ENCODE data around the gene MAB21L4.
"Not testable (repeated sequence)": the region's sequence is repeated elsewhere in the genome, so short reads cannot be mapped to it uniquely, and the experiment has no call there.

MAB21L4 gene

DNA sequence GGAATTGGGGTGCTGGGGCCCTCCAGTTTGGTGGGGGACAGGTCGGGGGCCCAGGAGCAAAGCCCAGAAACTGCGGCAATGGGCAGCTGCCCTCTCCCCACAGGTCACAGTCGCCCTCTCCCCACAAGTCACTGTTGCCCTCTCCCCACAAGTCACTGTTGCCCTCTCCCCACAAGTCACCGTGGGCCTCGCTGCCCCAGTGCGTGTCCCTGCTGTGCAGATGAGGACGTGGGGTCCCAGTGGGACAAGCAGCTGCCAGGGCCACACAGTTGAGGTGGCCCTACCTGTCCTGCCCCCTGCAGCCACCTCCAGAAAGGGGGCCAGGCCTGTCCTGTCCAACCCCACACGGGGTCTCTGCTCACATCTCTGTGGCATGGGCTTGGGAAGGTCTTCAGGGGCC, 40.3 kb downstream of the MAB21L4 start:
- no peak for DNase-seq

DNA sequence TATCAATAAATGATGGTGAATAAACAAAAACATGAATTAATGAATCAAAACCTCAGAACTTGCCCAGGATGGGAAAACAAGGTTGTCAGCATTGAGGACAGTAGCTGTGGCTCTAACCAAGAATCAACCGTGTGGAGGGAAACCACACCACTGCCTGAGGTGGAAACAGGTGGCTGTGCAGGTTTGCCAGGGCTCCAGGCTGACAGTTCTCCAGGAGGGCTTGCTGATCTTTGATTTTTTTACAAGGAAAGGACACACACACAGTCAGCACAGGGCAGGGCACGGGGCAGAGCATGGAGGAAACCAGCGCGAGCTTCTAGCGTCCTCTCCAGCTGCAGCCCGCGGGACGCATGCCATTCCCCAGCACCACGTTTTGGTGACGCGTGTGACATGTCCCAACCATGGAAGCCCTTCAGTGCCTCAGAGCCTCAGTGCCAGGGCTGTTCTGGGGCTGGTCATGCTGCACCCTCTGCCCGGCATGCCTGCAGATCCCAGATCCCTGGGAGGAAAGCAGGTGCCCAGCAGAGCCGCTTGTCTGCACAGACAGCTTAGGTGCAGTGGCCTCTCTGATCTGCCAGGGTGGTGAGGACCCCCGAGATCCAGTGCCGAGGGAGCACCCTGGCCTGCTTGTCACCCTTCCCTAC, 43.2 kb downstream of the MAB21L4 start:
- no peak for DNase-seq

DNA sequence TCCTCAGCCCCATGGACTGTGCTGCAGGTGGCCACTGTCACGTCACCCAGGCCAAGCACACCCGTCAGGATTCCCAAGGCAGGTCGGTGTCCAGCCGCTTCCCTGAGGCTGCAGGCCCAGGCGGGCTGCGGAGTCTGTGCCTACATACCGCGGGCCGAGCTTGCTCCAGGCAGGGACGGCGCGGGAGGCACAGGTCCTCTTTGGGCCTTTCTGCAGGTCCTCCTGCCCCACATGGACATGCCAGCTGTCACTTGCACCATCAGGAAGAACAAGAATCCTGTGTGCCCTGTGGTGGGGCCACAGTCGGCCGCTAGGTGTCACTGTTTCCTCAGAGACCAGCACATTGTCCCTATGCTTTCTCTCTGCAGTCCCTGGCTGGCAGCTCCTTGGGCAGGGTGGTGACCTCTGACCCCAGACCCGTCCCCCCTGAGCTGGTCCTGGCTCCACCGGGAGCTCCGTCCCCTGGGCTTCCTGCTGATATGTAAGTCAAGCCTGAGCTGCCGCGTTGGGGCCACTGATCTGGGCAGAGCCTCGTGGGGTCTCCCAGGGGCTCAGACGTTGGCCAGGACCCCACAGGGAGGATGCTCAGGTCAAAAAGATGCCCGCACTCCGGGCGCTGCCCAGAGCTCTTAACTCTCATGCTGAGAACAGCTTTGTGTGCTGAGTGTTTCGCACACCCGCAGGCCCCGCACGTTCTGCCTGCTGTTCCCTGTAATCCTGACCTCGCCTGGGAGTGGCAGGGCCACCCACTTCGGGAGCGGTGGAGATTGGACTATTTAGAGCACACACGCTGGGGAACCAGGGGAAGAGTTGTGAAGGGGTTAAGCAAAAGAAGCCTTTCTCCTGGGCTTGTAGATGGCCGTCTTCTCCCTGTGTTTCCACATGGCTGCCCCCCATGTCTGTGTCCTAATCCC, 44.6 kb downstream of the MAB21L4 start:
- peak; percentile 76 for DNase-seq

DNA sequence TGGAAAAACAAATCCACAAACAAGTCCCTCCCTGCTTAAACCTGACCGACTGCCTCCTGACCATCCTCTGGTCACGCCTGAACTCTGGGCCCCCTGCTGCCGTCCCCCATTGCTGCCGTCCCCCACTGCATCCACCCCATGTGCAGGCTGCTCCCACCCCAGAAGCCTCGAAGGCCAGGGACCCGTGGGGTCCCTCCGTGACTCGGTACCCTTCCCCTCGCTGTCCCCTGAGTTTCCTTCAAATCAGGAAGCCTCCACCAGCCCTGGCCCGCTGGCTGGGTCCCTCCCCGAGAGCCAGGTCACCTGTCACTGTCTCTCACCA, 45.2 kb downstream of the MAB21L4 start:
- DNase-seq: no peak

DNA sequence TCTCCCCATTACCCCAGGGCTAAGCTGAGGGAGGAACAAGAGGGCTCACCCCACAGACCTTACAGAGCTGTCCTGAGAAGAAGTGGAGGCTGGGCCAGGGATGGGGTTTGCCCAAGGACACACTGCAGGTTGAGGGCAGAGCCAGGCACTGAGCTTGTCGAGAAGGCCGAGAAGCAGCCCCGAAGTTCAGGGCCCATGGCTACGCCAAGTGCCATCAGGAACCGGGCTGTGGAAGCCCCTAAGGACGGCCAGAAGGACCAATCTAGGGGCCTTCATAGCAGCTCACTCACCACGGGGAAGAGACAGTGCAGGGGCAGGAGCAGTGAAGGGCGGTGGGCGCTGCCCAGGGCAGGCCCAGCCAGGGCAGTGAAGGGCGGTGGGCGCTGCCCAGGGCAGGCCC, 45.9 kb downstream of the MAB21L4 start:
- no peak for DNase-seq

DNA sequence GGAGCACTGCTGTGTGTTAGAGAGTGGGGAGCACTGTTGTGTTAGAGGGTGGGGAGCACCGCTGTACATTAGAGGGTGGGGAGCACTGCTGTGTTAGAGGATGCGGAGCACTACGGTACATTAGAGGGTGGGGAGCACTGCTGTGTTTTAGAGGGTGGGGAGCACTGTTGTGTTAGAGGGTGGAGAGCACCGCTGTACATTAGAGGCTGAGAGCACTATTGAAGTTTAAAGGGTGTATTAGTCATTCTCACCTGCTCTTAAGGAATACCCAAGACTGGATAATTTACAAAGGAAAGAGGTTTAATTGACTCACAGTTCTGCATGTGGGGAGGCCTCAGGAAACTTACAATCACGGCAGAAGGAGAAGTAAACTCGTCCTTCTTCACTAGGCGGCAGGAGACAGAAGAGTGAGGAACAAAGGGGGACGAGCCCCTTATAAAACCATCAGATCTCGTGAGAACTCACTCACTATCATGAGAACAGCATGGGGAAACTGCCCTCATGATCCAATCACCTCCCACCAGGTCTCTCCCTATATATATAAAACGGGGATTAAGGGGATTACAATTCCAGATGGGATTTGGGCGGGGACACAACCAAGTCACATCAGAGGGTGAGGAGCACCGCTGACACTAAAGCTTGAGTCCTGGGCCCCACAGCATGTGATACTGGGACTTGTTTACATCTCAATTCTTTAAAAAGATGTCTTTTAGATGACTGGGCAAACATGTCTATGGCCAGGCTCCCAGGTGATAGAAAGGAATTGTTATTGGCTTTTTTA, 46.9 kb downstream of the MAB21L4 start:
- no peak for DNase-seq

DNA sequence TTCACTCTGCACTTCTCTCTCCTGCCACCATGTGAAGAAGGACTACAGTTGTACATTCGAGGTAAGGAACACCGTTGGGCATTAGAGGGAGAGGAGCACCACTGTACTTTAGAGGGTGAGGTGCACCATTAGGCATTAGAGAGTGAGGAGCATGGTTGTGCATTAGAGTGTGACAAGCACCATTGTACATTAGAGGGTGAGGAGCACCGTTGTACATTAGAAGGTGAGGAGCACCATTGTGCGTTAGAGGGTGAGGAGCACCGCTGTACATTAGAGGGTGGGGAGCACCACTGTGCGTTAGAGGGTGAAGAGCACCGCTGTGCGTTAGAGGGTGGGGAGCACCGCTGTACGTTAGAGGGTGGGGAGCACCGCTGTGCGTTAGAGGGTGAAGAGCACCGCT, 48.1 kb downstream of the MAB21L4 start:
- no peak for DNase-seq

DNA sequence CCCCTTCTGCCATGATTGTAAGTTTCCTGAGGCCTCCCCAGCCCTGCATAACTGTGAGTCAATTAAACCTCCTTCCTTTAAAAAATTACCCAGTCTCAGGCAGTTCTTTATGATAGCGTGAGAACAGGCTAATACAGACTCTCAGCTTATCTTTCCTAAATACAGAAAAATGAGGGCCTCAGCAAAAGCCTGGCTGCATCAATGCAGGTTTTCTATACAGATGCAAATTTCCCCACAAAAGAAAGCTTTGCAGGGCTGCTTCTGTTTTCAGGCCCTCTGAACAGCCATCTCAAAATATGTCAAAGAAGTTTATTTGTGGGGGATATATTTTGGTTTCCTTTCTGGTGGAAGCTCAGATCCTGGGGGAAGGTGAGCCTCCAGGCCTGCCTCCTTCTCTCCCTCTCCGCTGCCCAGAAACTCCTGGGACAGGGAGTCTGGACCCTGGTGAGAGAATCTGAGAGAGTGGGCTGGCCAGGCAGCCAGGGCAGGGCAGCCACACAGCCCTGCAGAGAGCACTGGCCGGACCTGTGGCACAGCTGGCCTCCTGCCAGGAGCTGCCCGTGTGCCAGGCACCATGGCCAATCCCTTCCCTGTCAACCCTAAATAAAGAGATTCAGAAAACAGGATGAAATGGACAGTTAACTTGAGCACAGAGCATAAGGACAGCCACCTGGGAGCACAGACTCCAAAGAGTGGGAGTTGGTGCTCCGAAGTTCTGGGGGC, 48.9 kb downstream of the MAB21L4 start:
- DNase-seq: no peak

DNA sequence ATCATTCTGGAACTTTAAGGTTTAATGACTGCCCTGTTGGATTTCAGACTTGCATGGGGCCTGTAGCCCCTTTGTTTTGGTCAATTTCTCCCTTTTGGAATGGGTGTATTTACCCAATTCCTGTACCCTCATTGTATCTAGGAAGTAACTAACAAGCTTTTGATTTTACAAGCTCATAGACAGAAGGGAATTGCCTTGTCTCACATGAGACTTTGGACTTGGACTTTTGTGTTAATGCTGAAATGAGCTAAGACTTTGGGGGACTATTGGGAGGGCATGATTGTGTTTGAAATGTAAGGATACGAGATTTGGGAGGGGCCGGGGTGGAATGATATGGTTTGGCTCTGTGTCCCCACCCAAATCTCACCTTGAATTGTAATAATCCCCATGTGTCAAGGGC, 49.6 kb downstream of the MAB21L4 start:
- not testable (repeated sequence) for DNase-seq

DNA sequence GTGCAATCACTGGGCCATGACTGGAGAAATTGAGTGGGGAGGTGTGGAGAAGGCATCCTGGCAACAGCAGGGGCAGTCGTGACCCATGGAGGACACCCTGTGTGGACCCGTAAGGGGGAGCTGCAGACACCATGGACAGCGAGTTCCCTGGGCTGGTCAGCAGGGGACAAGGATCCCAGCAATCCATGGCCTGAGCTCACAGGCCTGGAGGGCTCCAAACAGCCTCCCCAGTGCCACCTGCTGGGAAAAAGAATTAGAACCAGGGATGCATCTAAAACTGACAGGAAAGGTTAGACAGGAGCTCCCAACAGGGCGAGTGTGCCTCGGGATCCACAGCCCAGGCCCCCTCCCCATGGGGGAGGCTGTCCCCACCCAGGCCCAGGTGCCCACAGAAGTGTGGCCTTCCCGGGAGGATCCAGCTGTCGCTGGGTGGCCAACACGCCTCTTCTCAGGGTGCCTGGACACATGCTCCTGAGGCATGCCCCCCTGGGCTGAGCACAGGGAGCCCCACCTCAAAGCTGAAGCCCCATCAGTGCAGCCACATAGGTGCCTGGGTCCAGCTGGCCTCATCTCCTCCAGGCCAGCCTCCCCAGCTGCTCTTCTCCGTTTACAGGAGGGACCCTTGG, 55.4 kb downstream of the MAB21L4 start:
- peak; percentile 25 for DNase-seq

DNA sequence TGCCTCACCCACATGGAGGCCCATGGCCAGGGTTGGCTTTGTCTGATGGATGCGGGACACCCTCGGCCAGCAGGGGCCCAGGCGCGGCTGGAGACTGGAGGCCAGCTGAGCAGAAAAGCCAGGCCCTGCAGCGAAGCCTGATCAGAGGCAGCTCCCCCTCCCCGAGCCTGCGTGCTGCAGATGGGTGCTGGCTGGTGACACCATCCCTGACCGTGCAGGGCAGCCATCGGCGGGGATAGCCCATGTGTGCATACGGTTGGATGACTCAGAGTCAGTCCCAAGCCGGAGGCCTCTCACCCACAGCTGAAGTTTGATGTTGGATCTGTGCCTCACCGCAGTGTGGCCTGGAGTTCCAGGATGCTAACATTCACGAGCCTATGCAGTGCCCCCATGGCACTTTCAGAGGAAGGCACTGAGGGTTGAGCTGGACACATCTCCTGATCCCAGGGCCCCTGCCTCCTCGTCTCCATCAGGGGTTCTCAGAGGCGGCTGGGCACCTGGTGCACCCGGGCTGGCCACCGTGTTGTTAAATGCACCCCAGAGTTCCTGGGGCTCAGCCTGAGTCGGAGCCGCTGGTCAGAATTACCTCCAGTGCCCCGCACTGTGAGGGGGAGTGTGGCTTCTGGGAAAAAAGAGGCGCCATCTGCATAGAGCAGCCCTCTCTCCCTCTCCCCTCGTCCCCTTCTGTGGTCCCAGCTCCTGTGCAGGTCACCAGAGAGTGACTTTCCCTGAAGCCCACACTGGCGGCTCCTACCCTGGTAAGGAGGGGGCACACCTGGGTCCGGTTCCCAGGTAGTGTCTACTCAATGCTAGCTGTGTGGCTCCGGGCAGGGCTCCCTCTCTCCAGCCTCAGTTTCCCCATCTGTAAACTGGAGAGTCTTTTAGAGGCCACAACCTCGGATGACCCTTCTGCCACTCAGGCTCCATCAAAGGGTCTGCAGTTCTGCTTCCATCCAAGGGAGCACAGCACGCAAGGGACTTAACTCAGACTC, 56.5 kb downstream of the MAB21L4 start:
- no peak for DNase-seq

DNA sequence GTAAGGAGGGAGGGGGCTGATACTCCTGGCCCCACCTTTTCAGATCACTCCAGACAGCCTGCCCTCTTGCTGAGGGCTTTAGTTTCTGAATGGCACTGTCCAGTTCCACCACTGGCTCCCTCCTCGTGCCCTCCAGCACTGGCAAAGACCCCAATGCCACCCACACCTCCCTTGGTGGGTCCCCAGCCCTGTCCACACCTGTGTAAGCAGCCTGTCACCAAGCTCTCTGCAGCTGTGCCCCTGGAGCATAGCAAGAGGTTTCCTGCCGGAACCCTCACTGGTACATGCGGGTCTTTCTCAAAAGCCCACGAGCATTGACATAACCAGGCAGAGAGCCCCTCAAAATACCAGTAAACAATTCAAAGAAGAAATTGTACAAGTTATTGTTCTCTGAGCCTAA, 58.3 kb downstream of the MAB21L4 start:
- no peak for DNase-seq

DNA sequence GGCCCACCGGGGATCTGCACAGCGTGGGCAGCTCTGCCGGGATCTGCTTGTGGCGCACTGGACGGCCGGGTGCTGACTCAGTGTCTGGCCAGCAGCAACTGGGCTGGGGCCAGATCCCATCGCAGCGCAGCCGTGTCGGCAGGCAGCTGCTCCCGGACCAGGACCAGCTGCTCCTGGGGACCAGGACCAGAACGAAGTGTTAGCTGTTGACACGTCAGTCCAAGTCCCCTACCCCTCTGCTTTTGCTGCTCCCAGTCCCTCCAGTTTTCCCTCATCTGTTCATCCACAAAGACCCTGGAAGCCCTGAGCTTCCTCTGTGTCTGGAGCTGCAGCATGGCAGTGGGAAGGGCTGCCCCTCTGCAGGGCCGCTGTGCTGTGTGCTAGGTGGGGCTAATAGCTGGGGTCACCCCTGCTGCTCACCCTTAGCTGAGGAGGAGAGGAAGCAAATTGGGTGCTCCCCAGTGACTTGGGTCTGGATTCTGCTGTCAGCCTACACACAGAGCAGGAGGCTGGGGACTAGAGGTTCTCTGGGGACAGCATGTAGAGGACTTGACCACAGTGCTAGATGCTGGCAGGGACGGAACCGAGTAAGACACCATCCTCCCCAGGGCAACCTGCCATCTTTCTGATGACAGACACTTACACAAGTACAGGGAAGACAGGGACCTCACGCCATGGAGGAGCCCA, 59.0 kb downstream of the MAB21L4 start:
- no peak for DNase-seq
